K562 (cell line): ENCODE data around the gene NEDD4L. TPM values are rescaled to one million over a fixed set of nuclear protein-coding genes. Genes with fewer than 3 reads are reported as not detected.

Source experiments
- ATAC-seq: fragments of 200-7000 bp; cut with Tn5 transposase; 3 replicates; pipeline ENCODE4 v1.9.1; 2020; ENCODE audit warnings: moderate library complexity
- BruUV-seq: library from RNA; stranded (reverse); fragments of 400-500 nt; replicated peaks from 2 replicates; lab custom pipeline; 2021; lab: Mats Ljungman, UMichigan
- CTCF ChIA-PET: fragments of 300-600 bp; formaldehyde crosslinking; extraction: SDS; loops from one replicate; lab custom pipeline; 2021; ENCODE audit warnings: low intra/inter-chr PET ratio; lab: Yijun Ruan, JAX
- POLR2A ChIA-PET: fragments of 300-600, 350-650 bp; sonication (Branson Sonifier 250); formaldehyde crosslinking; extraction: SDS; loops from one replicate; lab custom pipeline; 2021; ENCODE audit warnings: antibody characterized with exemption, inconsistent platforms; lab: Yijun Ruan, JAX
- DNase-seq, 4 experiments: peaks; one replicate each; pipeline versions ENCODE4 v3.0.0 to v3.0.0-alpha.2; 2011 to 2018; ENCODE audit warnings: low spot score in 3 of 4, mixed read lengths in 3 of 4; ENCODE audit errors: extremely low read depth in 1 of 4
- FAIRE-seq: peaks from 2 replicates; lab custom pipeline; 2011; peaks lifted over from hg19 to GRCh38; lab: Jason Lieb, UNC
- H2AFZ ChIP-seq: 2 replicates; pipeline ENCODE4 v1.6.0; 2011; ENCODE audit warnings: low read depth, low read length, control low read depth, inconsistent platforms
- H3K27ac ChIP-seq: fragments of 200-600 bp; 3 replicates; pipeline ENCODE4 v1.8.0; 2011; ENCODE audit warnings: low read depth, mild to moderate bottlenecking, control low read depth, inconsistent platforms, low read length, moderate library complexity, mixed read lengths; ENCODE audit errors: extremely low read depth
- H3K27me3 ChIP-seq, 2 experiments: fragments of 300-600 bp in 1 of 2; 2 replicates in 1 of 2; 3 replicates in 1 of 2; pipeline versions ENCODE4 v1.6.0 to v1.8.0; 2011; ENCODE audit warnings: inconsistent platforms in 2 of 2, low read length in 2 of 2, mild to moderate bottlenecking in 1 of 2, mixed read lengths in 1 of 2, moderate library complexity in 1 of 2; ENCODE audit not compliant: control insufficient read depth in 2 of 2, insufficient read depth in 2 of 2
- H3K36me3 ChIP-seq: fragments of 300-600 bp; 3 replicates; pipeline ENCODE4 v1.8.0; 2011; ENCODE audit warnings: mild to moderate bottlenecking, low read length, inconsistent platforms; ENCODE audit not compliant: control insufficient read depth, insufficient read depth
- H3K4me1 ChIP-seq, 2 experiments: fragments of 200-600 bp in 1 of 2; replicated peaks in 1 of 2; 2 replicates in 1 of 2; 3 replicates in 1 of 2; pipeline versions ENCODE4 v1.5.1 to v1.8.0; 2011; ENCODE audit warnings: inconsistent platforms in 2 of 2, low read length in 2 of 2, mild to moderate bottlenecking in 1 of 2, mixed read lengths in 1 of 2, moderate library complexity in 1 of 2; ENCODE audit not compliant: control insufficient read depth in 2 of 2, insufficient read depth in 2 of 2
- H3K4me2 ChIP-seq: 2 replicates; pipeline ENCODE4 v1.6.1; 2011; ENCODE audit warnings: low read length, control low read depth, inconsistent platforms, mixed read lengths; ENCODE audit not compliant: insufficient read depth
- H3K4me3 ChIP-seq: fragments of 200-600 bp; sonication (generic), shearing (Covaris generic); 2 replicates; pipeline ENCODE4 v1.5.1; 2016; ENCODE audit warnings: control low read depth, inconsistent platforms
- H3K79me2 ChIP-seq: fragments of 200-600 bp; 3 replicates; pipeline ENCODE4 v1.8.0; 2011; ENCODE audit warnings: low read length, inconsistent platforms; ENCODE audit not compliant: control insufficient read depth, insufficient read depth
- H3K9ac ChIP-seq, 2 experiments: 2 replicates each; pipeline versions ENCODE4 v1.6.0 to v1.6.1; 2011; ENCODE audit warnings: low read depth in 2 of 2, low read length in 2 of 2, control low read depth in 1 of 2, inconsistent platforms in 1 of 2, mild to moderate bottlenecking in 1 of 2, mixed read lengths in 1 of 2; ENCODE audit not compliant: insufficient read depth in 1 of 2
- H3K9me1 ChIP-seq: one replicate; pipeline ENCODE4 v1.6.0; 2011; ENCODE audit warnings: inconsistent platforms, mild to moderate bottlenecking, low read length, moderate library complexity; ENCODE audit not compliant: control insufficient read depth, insufficient read depth
- H3K9me3 ChIP-seq: replicated peaks from 2 replicates; pipeline ENCODE4 v1.5.1; 2011; ENCODE audit warnings: low read depth, low read length, inconsistent platforms; ENCODE audit not compliant: control insufficient read depth, insufficient read depth
- H4K20me1 ChIP-seq: replicated peaks from 2 replicates; pipeline ENCODE4 v1.6.1; 2011; ENCODE audit warnings: low read length, inconsistent platforms, mixed read lengths; ENCODE audit not compliant: control insufficient read depth, insufficient read depth
- ATF1 ChIP-seq, 2 experiments: fragments of 450-650 bp in 1 of 2; IDR thresholded peaks; 2 replicates each; pipeline ENCODE4 v1.6.1; 2016; ENCODE audit warnings: missing compliant biosample characterization in 1 of 2, missing genetic modification characterization in 1 of 2
- CCNT2 ChIP-seq: IDR thresholded peaks from 2 replicates; pipeline ENCODE4 v1.6.1; 2011; ENCODE audit warnings: borderline replicate concordance, low read depth, mild to moderate bottlenecking, moderate library complexity, mixed read lengths, low read length; ENCODE audit not compliant: insufficient read length; ENCODE audit errors: extremely low read depth
- HDAC2 ChIP-seq: fragments of 450-650 bp; IDR thresholded peaks from 2 replicates; pipeline ENCODE4 v1.6.1; 2016; ENCODE audit warnings: mild to moderate bottlenecking
- MTA2 ChIP-seq: fragments of 450-650 bp; IDR thresholded peaks from 2 replicates; pipeline ENCODE4 v1.6.1; 2016; ENCODE audit warnings: low read depth
- MTA3 ChIP-seq: fragments of 450-650 bp; formaldehyde crosslinking; IDR thresholded peaks from 2 replicates; pipeline ENCODE4 v1.6.1; 2017; ENCODE audit warnings: mild to moderate bottlenecking, borderline replicate concordance
- TCF15 ChIP-seq: fragments of 250-450 bp; sonication (Bioruptor Pico); IDR thresholded peaks from 2 replicates; pipeline ENCODE4 v1.8.0; 2022; ENCODE audit warnings: moderate library complexity, mild to moderate bottlenecking, inconsistent platforms
- TCF3 ChIP-seq: sonication (generic); formaldehyde crosslinking; IDR thresholded peaks from 2 replicates; pipeline ENCODE4 v1.4.0; 2020; ENCODE audit warnings: mild to moderate bottlenecking, missing genetic modification reagents
- ZNF12 ChIP-seq: sonication (generic); formaldehyde crosslinking; IDR thresholded peaks from 2 replicates; pipeline ENCODE4 v1.4.0; 2020; ENCODE audit warnings: mild to moderate bottlenecking, missing genetic modification reagents
- ZNF3 ChIP-seq: fragments of 250-450 bp; sonication (Bioruptor Pico); IDR thresholded peaks from 2 replicates; pipeline ENCODE4 v1.5.0; 2021; ENCODE audit warnings: mild to moderate bottlenecking, moderate library complexity
- ZNF57 ChIP-seq: fragments of 450-650 bp; formaldehyde crosslinking; IDR thresholded peaks from 2 replicates; pipeline ENCODE4 v1.4.0; 2020; ENCODE audit warnings: mild to moderate bottlenecking, moderate library complexity
- ZNF75A ChIP-seq: fragments of 450-650 bp; formaldehyde crosslinking; IDR thresholded peaks from 2 replicates; pipeline ENCODE4 v1.4.0; 2020; ENCODE audit warnings: mild to moderate bottlenecking
- WGBS: fragments of 100-300 bp; shearing (Covaris generic); methylation state at CpG from one replicate; pipeline ENCODE4 v1.1.6; 2016; ENCODE audit warnings: low coverage, mixed read lengths; ENCODE audit not compliant: insufficient coverage; ENCODE audit errors: missing lambda C conversion rate; 5-methylcytosine and 5-hydroxymethylcytosine counted together
- in situ Hi-C: fragments of 300-500 bp; cut with MboI; formaldehyde crosslinking; loops from 4 replicates; pipeline ENCODE4 v1.15.0; 2018; ENCODE audit warnings: inconsistent platforms, mixed read lengths
- intact Hi-C: fragments of 100-400 bp; cut with micrococcal nuclease; formaldehyde crosslinking; loops from 2 replicates; pipeline ENCODE4 v1.14.2; 2022
- polyA plus RNA-seq, 8 experiments: library from polyadenylated mRNA; depleted of rRNA in 4 of 8; stranded (reverse) in 5 of 8; unstranded in 3 of 8; fragments of >200 nt; fragmentation: Nextera tagmentation in 2 of 8; fragmentation: Illumina TruSeq in 1 of 8; extraction: Ambion mirVana in 2 of 8; extraction: Trizol in 1 of 8; gene quantifications; 2 replicates each; pipeline versions ENCODE4 v1.2.1 to v1.2.3, GENCODE V29; 2011 to 2014; ENCODE audit warnings: inconsistent platforms in 1 of 8, missing spikeins in 1 of 8
- total RNA-seq, 7 experiments: library from RNA; depleted of rRNA in 6 of 7; stranded (reverse); fragments of >200 nt in 6 of 7; fragmentation: Illumina TruSeq in 2 of 7; extraction: Trizol in 2 of 7; gene quantifications; 2 replicates each; pipeline versions ENCODE4 v1.2.1 to v1.2.3, GENCODE V29; 2011 to 2021; ENCODE audit warnings: low replicate concordance in 1 of 7

NEDD4L gene
- total and polyA plus RNA-seq, 9 of the 15 experiments (the other 6 are each of a cell fraction or from before 2014, with no cell fraction given), result 8.1 to 33.4 (median 19.9) TPM

GRCh38 chr18:58117786-58118403 lies 73.9 kb downstream of the NEDD4L start (continued):
- TF ChIP-seq ATF1 (CRISPR knock-in tag; IDR thresholded peaks at IDR 0.05), result 0 out of 2 replicates have a peak, but pooled peaks have one; percentile 16
- TF ChIP-seq ATF1 (tag; IDR thresholded peaks at IDR 0.05), result peak; percentile 85
- peak; percentile 75; the same call in 1 of the 2 replicates for TF ChIP-seq HDAC2
- TF ChIP-seq MTA2, result peak; percentile 62; the same call in 1 of the 2 replicates
- TF ChIP-seq, all 486 proteins: peak for 82

GRCh38 chr18:58118536-58118935 lies 74.5 kb downstream of the NEDD4L start:
- no peaks in the 10 kb centered on the region for H3K9me1 ChIP-seq
- WGBS, result 72% methylated on average over 3 of the region's 6 CpGs
- BruUV-seq, result no TSS peak
- H3K9me3 ChIP-seq, result no peaks in the 10 kb centered on the region
- no peak overlapping the region for H2AFZ ChIP-seq
- POLR2A ChIA-PET, result no interaction called here
- intact Hi-C loops (loop anchor here (1.0 kb wide), 1 partner anchor 75 kb away; no protein-coding TSS in a partner anchor), in situ Hi-C loops (no loop called here)
- H3K79me2 ChIP-seq, result no peaks in the 10 kb centered on the region
- no peak for DNase-seq
- H3K4me2 ChIP-seq, result no peak overlapping the region
- H3K9ac ChIP-seq, result no peak overlapping the region
- no peaks in the 10 kb centered on the region for H3K27me3 ChIP-seq
- no peak for ATAC-seq
- H3K36me3 ChIP-seq, result no peaks in the 10 kb centered on the region
- CTCF ChIA-PET, result no interaction called here
- no peak overlapping the region for H3K4me3 ChIP-seq
- no peaks in the 10 kb centered on the region for H4K20me1 ChIP-seq
- FAIRE-seq, result no peak
- no peak overlapping the region; the same call in 2 of the 3 replicates for H3K27ac ChIP-seq
- H3K4me1 ChIP-seq, result peaks cover 3 to 14% of the 10 kb centered on the region in 2 experiments; a peak in 3 of 5 replicates
- TF ChIP-seq TCF3 (CRISPR knock-in tag), result no peak
- no peak for TF ChIP-seq ZNF75A
- no peak for TF ChIP-seq CCNT2
- TF ChIP-seq ZNF3, result no peak
- no peak for TF ChIP-seq TCF15 (CRISPR knock-in tag)
- no peak for TF ChIP-seq ZNF57 (CRISPR knock-in tag)
- TF ChIP-seq MTA3, result no peak
- TF ChIP-seq ZNF12 (CRISPR knock-in tag), result no peak
